ENCODE data around the gene FILIP1L.

The FILIP1L gene

GRCh38 chr3:99925584-99926230 lies 188.6 kb downstream of the FILIP1L start:
- no peak for DNase-seq (ENCODE audit: low read depth in 3 of 3)

- no peak for DNase-seq (ENCODE audit: low read depth in 3 of 3)
These were observed 190.4 kb downstream of the FILIP1L start for GRCh38 chr3:99923873-99924272.

DNA sequence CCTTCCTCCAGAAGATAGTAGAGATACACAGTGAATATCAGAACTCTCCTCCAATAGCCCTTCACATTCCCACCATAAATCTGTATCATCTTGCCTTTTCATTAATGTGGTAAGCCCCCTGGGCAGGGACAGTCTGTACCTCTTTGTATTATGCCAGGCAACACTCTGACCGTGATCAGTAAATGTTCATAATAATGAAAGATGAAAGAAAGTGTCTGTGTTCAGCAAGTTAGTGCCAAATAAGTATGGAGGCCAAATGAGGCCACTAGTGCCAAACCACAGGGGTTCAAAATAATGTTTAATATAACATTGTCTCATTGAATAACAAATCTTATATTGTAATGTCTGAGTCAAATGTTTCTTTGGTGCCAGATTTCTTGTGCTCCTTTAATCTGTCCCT lies 192.3 kb downstream of the FILIP1L start:
- no peak for DNase-seq (ENCODE audit: low read depth in 3 of 3)

DNA sequence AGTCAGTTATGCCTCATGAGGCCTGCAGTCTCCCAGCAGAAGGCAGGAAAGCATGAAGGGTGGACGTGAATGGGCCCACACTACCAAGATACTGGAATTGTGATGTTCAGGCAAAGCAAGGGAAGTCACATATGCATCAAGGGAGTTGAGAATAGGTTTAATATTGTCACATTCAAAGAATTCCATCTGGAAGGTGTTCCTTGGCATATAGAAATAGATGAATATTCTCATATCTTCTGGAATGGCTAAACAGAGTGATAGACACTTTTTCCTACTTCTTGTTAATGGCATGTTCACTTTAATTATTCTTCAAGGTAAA lies 193.0 kb downstream of the FILIP1L start:
- DNase-seq (ENCODE audit: low read depth in 3 of 3): no peak

DNA sequence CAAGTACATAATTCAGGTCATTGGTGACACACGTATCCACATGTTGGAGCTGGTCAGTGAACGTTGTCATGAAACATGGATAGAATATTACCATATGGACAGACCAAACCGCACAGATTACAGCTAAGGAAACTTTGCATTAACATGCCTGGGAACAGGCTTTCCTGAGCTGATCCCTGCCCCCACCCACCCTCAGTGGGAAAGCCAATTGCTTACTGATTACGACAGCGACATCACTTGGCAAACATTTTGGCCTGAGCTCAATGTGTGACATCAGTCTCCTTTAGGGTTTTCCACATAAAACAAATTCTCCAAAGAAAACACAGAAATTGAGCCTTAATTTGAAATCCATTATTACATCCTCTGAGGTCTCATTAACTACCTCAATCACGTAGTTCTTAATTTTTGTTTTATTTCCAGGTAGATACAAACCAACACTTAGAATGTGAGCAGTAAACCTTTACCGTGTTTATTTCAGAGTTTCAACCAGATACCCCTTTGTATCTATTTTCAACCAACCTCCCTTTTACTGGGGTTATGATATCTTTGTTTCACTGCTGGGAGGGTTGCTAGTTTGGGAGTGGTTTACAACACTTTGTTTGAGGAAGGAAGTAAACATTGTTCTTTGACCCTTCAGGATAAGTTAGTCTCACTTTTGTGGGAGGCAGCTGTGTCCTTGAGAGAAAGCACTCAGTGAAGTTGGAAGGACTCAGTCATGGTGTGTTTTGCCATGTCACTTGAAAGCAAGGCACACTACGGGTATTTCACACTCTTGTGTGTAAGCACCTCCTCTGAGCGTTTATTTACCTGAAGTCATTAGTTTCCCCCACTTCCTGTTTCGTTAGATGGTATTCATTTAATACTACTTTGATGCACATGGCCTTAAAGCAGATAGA lies 193.6 kb downstream of the FILIP1L start:
- DNase-seq (ENCODE audit: low read depth in 3 of 3): no peak

- DNase-seq (ENCODE audit: low read depth in 3 of 3): no peak
These were observed 194.6 kb downstream of the FILIP1L start for GRCh38 chr3:99919694-99920093.

GRCh38 chr3:99918715-99919114 lies 195.6 kb downstream of the FILIP1L start:
- no peak for DNase-seq (ENCODE audit: low read depth in 3 of 3)

DNA sequence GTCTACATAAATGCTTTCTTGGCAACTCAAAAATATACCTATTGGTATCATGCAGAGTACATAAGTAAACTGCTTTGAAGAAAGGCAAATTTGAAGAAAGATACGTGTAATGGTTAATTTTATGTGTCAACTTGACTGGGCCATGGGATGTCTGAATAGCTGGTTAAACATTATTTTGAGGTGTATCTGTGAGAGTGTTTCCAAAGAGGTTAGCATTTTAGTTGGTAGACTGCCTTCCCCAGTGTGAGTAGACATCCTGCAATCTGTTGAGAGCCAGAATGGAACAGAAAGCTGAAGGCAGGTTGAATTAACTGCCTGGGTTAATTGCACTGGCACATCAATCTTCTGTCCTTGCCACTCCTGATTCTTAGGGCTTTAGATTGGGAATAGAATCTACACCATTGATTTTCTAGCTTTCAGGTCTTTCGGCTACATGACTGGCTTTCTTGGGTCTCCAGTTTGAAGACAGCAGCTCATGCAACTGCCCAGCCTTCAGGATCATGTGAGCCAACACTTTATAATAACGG lies 198.3 kb downstream of the FILIP1L start:
- DNase-seq (ENCODE audit: low read depth in 3 of 3): no peak

DNA sequence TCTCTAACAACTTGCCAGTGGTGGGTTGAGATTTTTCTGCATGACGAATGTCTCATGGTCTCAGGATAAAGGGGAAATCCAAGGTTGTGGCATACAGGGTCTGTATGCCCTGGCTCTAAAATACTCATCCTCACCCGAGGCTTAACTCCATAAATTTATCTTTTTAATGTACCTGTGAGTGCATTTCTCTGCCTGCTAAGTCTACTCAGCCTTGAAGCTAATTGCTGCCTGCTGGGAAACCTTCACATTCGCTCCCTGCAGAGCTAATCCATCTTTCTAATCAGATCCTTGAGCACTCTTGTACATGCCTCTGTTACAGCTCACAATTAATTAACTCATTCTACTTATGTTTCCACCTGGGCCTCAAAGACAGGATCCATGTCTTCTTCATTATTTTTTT lies 202.9 kb downstream of the FILIP1L start:
- DNase-seq (ENCODE audit: low read depth in 3 of 3): no peak

DNA sequence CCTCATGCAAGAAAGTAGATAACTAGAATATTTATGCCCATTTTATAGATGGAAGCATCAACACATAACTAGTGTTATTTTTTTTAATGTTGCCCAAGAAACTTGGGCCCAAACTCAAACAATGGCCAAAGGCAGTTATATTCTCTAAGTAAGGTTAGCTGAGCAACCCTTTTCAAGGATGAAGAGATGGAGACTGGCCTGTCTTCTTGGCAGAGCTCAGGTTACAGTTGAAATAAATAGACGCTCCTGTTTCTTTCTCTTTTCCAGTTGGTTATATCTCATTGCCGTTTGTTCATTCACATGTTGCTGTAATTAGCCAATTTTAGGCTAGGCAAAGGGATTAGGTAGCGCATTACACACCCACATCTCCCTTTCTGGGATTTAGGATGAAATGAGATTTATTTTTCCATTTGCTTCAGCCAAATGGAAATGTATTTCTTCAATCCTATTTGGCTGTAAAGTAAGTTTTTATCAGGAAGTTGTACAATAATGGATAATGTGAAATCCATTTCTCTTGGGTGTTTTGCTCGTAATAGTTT lies 203.5 kb downstream of the FILIP1L start:
- no peak for DNase-seq (ENCODE audit: low read depth in 3 of 3)

DNA sequence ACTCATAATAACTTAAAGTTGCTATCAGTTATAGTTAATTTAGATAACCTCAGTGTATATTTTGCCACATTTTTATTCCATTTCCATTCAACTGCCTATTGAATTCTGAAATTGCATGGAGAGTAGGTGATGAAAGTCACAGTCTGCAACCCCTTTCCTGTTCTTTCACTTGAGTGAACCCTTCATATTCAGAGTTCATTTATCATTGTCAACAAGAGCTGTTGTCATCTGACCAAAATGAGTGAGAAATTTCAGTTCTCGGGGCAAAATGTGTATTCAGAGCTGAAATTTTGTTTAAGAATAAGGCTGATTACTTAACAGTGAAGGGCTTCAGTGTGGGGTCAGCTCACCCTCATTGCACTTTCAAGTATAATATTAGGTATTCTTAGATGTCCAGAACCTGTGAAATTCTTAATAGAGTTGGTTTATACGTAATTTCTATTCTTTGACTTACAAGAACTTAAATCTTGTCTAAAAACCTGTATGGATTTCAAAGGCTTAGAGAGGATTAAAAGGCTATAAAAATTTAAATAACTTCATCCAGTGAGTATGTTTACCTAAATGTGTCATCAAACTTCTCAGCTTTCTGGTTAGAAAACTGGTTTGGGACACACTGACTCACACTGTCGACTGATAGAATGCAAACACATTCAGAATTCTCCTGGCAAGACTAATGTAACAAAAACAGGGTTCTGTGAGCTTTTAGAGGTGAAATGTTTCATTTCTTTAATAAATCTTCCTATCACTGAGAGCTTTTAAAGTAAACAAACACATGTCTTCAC lies 204.4 kb downstream of the FILIP1L start:
- no peak for DNase-seq (ENCODE audit: low read depth in 3 of 3)

GRCh38 chr3:99907959-99908544 lies 206.2 kb downstream of the FILIP1L start:
- no peak for DNase-seq (ENCODE audit: low read depth in 3 of 3)

DNA sequence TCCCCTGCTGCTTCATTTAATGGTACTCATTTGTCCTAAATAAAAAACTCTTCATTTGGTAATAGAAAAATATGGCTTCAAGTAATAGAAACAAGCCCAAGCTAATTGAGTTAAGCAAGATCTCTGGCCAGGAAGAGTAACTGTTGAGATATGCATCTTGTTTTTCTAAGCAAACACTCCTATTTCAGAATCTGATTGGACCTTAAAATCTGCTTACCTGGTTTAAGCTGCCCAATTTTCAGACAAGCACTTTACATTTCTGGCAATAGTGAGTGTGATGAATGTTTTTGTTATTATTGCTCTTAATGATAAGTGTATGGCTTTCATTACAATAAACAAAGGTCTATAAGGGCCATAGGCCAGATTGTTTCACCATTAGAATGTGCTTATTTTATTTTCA lies 210.4 kb downstream of the FILIP1L start:
- no peak for DNase-seq (ENCODE audit: low read depth in 3 of 3)

DNA sequence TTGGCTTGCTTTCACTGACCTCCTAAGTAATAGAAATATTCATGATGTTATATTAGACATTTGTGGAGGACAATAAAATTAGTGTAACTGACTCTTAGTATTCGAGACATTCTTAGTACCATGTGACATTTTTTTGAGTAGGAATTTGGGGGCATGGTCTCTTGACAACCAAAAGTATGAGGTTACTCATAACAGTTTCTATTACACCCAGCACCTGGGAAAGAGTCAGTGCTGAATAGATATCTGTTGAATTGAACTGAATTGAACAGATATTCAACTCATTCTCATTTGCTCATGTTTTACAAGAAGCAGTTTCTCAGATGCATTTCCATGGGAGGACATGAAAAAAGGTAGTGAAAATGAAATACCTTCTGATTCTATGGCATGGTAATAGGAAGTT lies 212.2 kb downstream of the FILIP1L start:
- no peak for DNase-seq (ENCODE audit: low read depth in 3 of 3)

GRCh38 chr3:99901200-99901926 lies 212.9 kb downstream of the FILIP1L start:
- no peak for DNase-seq (ENCODE audit: low read depth in 3 of 3)

DNA sequence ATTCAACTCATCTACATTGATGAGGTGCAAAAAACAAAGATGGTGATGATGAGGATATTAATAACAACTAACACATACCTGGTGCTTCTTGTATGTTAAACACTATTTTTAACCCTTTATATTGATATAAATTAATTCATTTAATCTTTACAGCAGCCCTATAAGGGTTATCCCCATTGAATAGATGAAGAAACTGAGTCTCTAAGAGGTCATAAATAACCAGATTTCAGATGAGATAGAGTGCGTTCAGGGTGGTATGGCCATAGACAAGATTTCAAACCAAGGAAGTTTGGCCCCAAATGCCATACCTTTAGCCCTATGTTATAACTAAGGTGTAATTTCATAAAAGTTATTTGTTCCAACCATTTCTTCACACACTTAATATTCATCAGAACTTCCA lies 214.1 kb downstream of the FILIP1L start:
- no peak for DNase-seq (ENCODE audit: low read depth in 3 of 3)

GRCh38 chr3:99899603-99900002 lies 214.7 kb downstream of the FILIP1L start:
- no peak for DNase-seq (ENCODE audit: low read depth in 3 of 3)

GRCh38 chr3:99896482-99896881 lies 217.8 kb downstream of the FILIP1L start:
- no peak for DNase-seq (ENCODE audit: low read depth in 3 of 3)

DNA sequence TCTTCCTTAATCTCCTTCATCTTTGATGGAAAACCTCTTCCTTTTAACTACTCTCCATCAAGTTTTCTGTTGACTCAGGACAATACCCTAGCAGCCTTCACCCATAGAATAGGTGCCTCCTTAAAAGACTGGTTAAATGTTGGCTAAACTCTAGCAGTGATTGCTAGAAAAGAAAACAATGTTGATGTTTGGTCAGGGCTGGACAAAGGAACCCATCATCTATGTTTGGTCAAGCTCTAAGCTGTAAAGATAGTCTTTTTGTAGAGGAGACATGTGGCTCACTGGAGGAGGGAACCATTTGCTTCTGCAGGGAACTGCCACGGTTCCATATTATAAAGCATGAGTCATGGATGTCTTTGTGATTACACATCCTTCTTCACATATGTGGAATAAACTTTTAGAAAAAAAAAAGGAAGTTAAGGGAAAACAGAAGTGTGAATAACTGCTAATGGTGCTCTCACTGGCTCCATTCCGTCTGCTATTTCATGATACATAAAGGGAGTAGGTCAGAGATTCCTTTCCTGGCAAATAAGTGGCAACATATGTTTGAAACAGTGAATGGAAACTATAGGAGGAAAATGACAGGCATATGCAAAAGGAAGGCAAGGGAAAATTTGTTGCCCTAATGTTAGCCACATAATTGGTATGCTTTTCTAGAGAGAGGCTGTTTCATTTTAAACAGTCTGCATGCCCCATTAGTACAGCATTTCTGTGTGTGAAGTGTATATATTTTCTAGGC lies 218.4 kb downstream of the FILIP1L start:
- no peak for DNase-seq (ENCODE audit: low read depth in 3 of 3)

DNA sequence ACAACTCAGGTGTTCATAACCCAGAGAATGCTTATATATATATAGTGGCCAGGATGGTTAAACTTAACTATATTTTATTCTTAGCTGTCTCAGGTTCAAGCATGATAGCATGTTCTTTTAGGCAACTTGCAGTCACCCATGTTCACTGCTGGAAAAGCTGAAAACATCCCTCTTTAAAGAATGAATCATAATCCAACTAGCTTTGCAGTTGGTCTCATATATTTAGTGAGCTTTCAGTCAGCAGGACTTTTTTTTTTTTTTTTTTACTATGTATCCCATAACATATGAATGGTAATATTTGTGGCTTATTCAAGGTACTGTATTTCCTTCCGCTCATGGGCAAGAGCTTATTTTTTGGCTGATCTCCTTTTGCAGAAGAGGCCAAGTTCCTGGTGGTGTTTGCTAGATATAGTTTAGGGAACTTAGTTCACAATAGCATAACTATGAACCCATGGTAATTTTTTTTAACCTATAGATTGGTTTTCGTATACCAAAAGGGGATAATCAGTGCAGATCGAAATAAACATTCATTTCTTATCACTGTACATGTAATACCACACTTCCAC lies 219.1 kb downstream of the FILIP1L start:
- no peak for DNase-seq (ENCODE audit: low read depth in 3 of 3)
